Measurements from ENCODE around the gene TMCO2. TPM values are rescaled to one million over a fixed set of nuclear protein-coding genes. Genes with fewer than 3 reads are reported as not detected.

TMCO2 gene
- total and polyA plus RNA-seq, 5 donors: not detected

Other genes starting within 250 kb of the TMCO2 start
- 100 to 1,000 TPM in 2 of 4 donors, 10 to 100 TPM in 2; 72.8 to 118 (median 97.9) TPM for gene CAP1, start 207.2 kb upstream of the TMCO2 start, total RNA-seq
- gene CAP1, start 207.2 kb upstream of the TMCO2 start, polyA plus RNA-seq: 43.8 TPM
- gene PPT1, start 150.7 kb upstream of the TMCO2 start, total RNA-seq: 10 to 100 TPM; 37.6 to 59.0 (median 42.6) TPM
- gene PPT1, start 150.7 kb upstream of the TMCO2 start, polyA plus RNA-seq: 39.5 TPM
- gene RLF, start 86.5 kb upstream of the TMCO2 start, total RNA-seq: 10 to 100 TPM; 13.4 to 14.9 (median 14.2) TPM
- 4.9 TPM for gene RLF, start 86.5 kb upstream of the TMCO2 start, polyA plus RNA-seq
- gene ZMPSTE24, start 10.3 kb downstream of the TMCO2 start, total RNA-seq: 10 to 100 TPM; 29.0 to 43.4 (median 34.7) TPM
- gene ZMPSTE24, start 10.3 kb downstream of the TMCO2 start, polyA plus RNA-seq: 23.5 TPM
- 1 to 10 TPM in 2 of 4 donors, under 1 TPM in 2; 0.40 to 2.0 (median 1.1) TPM for gene COL9A2, start 69.3 kb downstream of the TMCO2 start, total RNA-seq
- gene COL9A2, start 69.3 kb downstream of the TMCO2 start, polyA plus RNA-seq: 1.8 TPM
- 10 to 100 TPM; 10.9 to 23.1 (median 17.7) TPM for gene SMAP2, start 125.8 kb downstream of the TMCO2 start, total RNA-seq
- gene SMAP2, start 125.8 kb downstream of the TMCO2 start, polyA plus RNA-seq: 11.2 TPM
- 1 to 10 TPM in 3 of 4 donors, under 1 TPM in 1; 0.63 to 1.2 (median 1.1) TPM for gene ZFP69B, start 202.5 kb downstream of the TMCO2 start, total RNA-seq
- gene ZFP69B, start 202.5 kb downstream of the TMCO2 start, polyA plus RNA-seq: 0.29 TPM
- gene ZFP69, start 229.4 kb downstream of the TMCO2 start, total RNA-seq: 1 to 10 TPM; 1.7 to 2.8 (median 2.4) TPM
- gene ZFP69, start 229.4 kb downstream of the TMCO2 start, polyA plus RNA-seq: 1.8 TPM